ENCODE results near the gene MARCHF6.

Gene MARCHF6

GRCh38 chr5:10400831-10401230 is 47.3 kb downstream of the MARCHF6 start:
- TF ChIP-seq, protein P1, sequence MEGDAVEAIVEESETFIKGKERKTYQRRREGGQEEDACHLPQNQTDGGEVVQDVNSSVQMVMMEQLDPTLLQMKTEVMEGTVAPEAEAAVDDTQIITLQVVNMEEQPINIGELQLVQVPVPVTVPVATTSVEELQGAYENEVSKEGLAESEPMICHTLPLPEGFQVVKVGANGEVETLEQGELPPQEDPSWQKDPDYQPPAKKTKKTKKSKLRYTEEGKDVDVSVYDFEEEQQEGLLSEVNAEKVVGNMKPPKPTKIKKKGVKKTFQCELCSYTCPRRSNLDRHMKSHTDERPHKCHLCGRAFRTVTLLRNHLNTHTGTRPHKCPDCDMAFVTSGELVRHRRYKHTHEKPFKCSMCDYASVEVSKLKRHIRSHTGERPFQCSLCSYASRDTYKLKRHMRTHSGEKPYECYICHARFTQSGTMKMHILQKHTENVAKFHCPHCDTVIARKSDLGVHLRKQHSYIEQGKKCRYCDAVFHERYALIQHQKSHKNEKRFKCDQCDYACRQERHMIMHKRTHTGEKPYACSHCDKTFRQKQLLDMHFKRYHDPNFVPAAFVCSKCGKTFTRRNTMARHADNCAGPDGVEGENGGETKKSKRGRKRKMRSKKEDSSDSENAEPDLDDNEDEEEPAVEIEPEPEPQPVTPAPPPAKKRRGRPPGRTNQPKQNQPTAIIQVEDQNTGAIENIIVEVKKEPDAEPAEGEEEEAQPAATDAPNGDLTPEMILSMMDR (conservative IDR thresholded peaks at IDR 0.05): no peak
- no peak overlapping the region for H3K27ac ChIP-seq

DNA sequence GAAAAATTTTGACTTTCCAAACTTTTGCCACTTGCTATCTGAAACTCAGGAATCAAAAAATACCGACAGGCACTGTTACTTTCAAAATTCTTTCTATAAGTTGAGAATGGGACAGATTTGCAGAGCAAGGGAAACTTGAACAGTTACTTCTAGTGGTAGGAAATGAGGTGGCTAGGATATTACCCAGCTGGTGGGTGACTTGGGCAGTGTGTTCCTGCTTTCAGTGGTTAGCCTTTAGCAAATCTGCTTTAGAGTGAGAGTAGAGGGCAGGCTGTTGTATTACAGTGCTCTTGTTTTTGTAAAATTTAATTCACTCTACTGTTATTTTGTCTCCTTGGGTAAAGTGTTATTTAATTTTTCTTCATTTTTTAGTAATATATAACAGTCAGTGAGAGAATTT is 48.0 kb downstream of the MARCHF6 start:
- no peak overlapping the region for H3K27ac ChIP-seq
- TF ChIP-seq, protein P1 (conservative IDR thresholded peaks at IDR 0.05): no peak

Data from VCaP (cell line).